Measurements from ENCODE around the gene DOCK4. TPM values are rescaled to one million over a fixed set of nuclear protein-coding genes. Genes with fewer than 3 reads are reported as not detected.
A peak's percentile ranks its signal among the peaks of the same experiment; 100 is the strongest.

The DOCK4 gene
- total RNA-seq, 4 donors from 2014 or later = 9.9 to 30.9 (median 13.7) TPM

GRCh38 chr7:112160771-112161150 lies 45.4 kb downstream of the DOCK4 start:
- H3K4me1 ChIP-seq = peaks cover 4 to 23% (median 6%) of the 10 kb centered on the region in 3 donors
- H3K27me3 ChIP-seq = no peaks in the 10 kb centered on the region
- no peak for DNase-seq
- H3K27ac ChIP-seq = peak overlapping the region in 3 of 4 donors; percentile 10 to 27 (median 16)
- no peak for TF ChIP-seq POLR2A (IDR thresholded peaks at IDR 0.05)
- no peak for TF ChIP-seq CTCF (IDR thresholded peaks at IDR 0.05)
- intact Hi-C loops (cut with DNase I) = no loop called here
- H3K36me3 ChIP-seq = no peaks in the 10 kb centered on the region
- no peak overlapping the region for H3K4me3 ChIP-seq
- no peaks in the 10 kb centered on the region for H3K9me3 ChIP-seq
- WGBS, 2 donors = 81 to 82% methylated on average over 7 of the region's 7 CpGs

- no peaks in the 10 kb centered on the region for H3K9me3 ChIP-seq
- H3K36me3 ChIP-seq = no peaks in the 10 kb centered on the region
- DNase-seq = no peak
- peak overlapping the region in 3 of 4 donors; percentile 10 to 27 (median 16) for H3K27ac ChIP-seq
- intact Hi-C loops (cut with DNase I) = no loop called here
- no peak for TF ChIP-seq POLR2A (IDR thresholded peaks at IDR 0.05)
- no peak for TF ChIP-seq CTCF (IDR thresholded peaks at IDR 0.05)
- H3K4me1 ChIP-seq = peaks cover 4 to 23% (median 6%) of the 10 kb centered on the region in 3 donors
- WGBS, 2 donors = 52 to 65% methylated on average over 2 of the region's 2 CpGs
- no peaks in the 10 kb centered on the region for H3K27me3 ChIP-seq
- no peak overlapping the region for H3K4me3 ChIP-seq
Observed at GRCh38 chr7:112160130-112160770, 45.9 kb downstream of the DOCK4 start.

GRCh38 chr7:112159351-112159750 lies 46.8 kb downstream of the DOCK4 start:
- no peak for DNase-seq
- peak overlapping the region in 1 of 4 donors; percentile 12 for H3K27ac ChIP-seq
- peaks cover 4 to 23% (median 6%) of the 10 kb centered on the region in 3 donors for H3K4me1 ChIP-seq
- intact Hi-C loops (cut with DNase I) = no loop called here
- no peaks in the 10 kb centered on the region for H3K9me3 ChIP-seq
- TF ChIP-seq CTCF (IDR thresholded peaks at IDR 0.05) (no peak), POLR2A (IDR thresholded peaks at IDR 0.05) (no peak)
- H3K4me3 ChIP-seq = no peak overlapping the region
- whole genome bisulfite sequencing, 2 donors = 67 to 86% methylated on average over 8 of the region's 8 CpGs
- H3K27me3 ChIP-seq = no peaks in the 10 kb centered on the region
- no peaks in the 10 kb centered on the region for H3K36me3 ChIP-seq

GRCh38 chr7:112157072-112157471 lies 49.1 kb downstream of the DOCK4 start:
- Histone ChIP-seq H3K9me3 (no peaks in the 10 kb centered on the region), H3K27ac (no peak overlapping the region), H3K4me1 (peaks cover 4 to 9% (median 6%) of the 10 kb centered on the region in 3 donors), H3K36me3 (no peaks in the 10 kb centered on the region), H3K4me3 (no peak overlapping the region), H3K27me3 (no peaks in the 10 kb centered on the region)
- intact Hi-C loops (cut with DNase I) = no loop called here
- TF ChIP-seq POLR2A (IDR thresholded peaks at IDR 0.05) (no peak), CTCF (IDR thresholded peaks at IDR 0.05) (no peak)
- no peak for DNase-seq
- 56% methylated on average over 4 of the region's 4 CpGs for WGBS, 2 donors

- TF ChIP-seq CTCF (IDR thresholded peaks at IDR 0.05) (no peak), POLR2A (IDR thresholded peaks at IDR 0.05) (no peak)
- Histone ChIP-seq H3K4me1 (peaks cover 1 to 6% (median 3%) of the 10 kb centered on the region in 3 donors), H3K27ac (no peak overlapping the region), H3K9me3 (no peaks in the 10 kb centered on the region), H3K27me3 (no peaks in the 10 kb centered on the region), H3K36me3 (no peaks in the 10 kb centered on the region), H3K4me3 (no peak overlapping the region)
- 85 to 90% methylated on average over 1 of the region's 1 CpG for WGBS, 2 donors
- intact Hi-C loops (cut with DNase I) = no loop called here
- DNase-seq = no peak
Observed at GRCh38 chr7:112156412-112156811, 49.8 kb downstream of the DOCK4 start.

All from esophagus squamous epithelium (tissue), 5 donors.